Parathyroid adenoma (tissue), 2 donors: Measurements from ENCODE around the gene MET.

Experiments
- H2AFZ ChIP-seq: fragments of 300-600 bp; sonication (generic); one replicate; pipeline ENCODE4 v1.7.0; 2017; ENCODE audit warnings: antibody characterized with exemption, mild to moderate bottlenecking
- H3K27ac ChIP-seq: fragments of 300-600 bp; sonication (generic); one replicate; pipeline ENCODE4 v1.7.0; 2017
- H3K27me3 ChIP-seq: fragments of 300-600 bp; sonication (generic); one replicate; pipeline ENCODE4 v1.7.0; 2017; ENCODE audit warnings: low read length; ENCODE audit not compliant: control insufficient read depth, insufficient read depth
- H3K36me3 ChIP-seq: fragments of 300-600 bp; sonication (generic); one replicate; pipeline ENCODE4 v1.7.0; 2017; ENCODE audit warnings: low read length; ENCODE audit not compliant: control insufficient read depth, insufficient read depth
- H3K4me1 ChIP-seq: fragments of 300-600 bp; sonication (generic); one replicate; pipeline ENCODE4 v1.7.0; 2017; ENCODE audit warnings: control low read depth
- H3K4me2 ChIP-seq: fragments of 300-600 bp; sonication (generic); one replicate; pipeline ENCODE4 v1.7.0; 2017; ENCODE audit warnings: low read length
- H3K4me3 ChIP-seq: fragments of 300-600 bp; sonication (generic); one replicate; pipeline ENCODE4 v1.7.0; 2017; ENCODE audit warnings: low read depth, low read length
- H3K79me2 ChIP-seq: fragments of 300-600 bp; sonication (generic); one replicate; pipeline ENCODE4 v1.7.0; 2017; ENCODE audit warnings: control low read depth
- H3K9ac ChIP-seq: fragments of 300-600 bp; sonication (generic); one replicate; pipeline ENCODE4 v1.7.0; 2017; ENCODE audit warnings: mild to moderate bottlenecking
- H3K9me3 ChIP-seq: fragments of 300-600 bp; sonication (generic); one replicate; pipeline ENCODE4 v1.7.0; 2017; ENCODE audit warnings: low read length; ENCODE audit not compliant: control insufficient read depth
- TF ChIP-seq, protein P1 (sequence below): fragments of 300-600 bp; sonication (generic); IDR thresholded peaks from one replicate; pipeline ENCODE4 v1.7.0; 2017; ENCODE audit warnings: antibody characterized with exemption, mild to moderate bottlenecking
- donor health status: primary hyperparathyroidism.

MET gene

GRCh38 chr7:116792813-116793212, 120.8 kb downstream of the MET start:
- Histone ChIP-seq H3K27me3 (no peaks in the 10 kb centered on the region), H2AFZ (no peak overlapping the region), H3K4me3 (no peak overlapping the region), H3K79me2 (no peaks in the 10 kb centered on the region), H3K27ac (no peak overlapping the region), H3K4me1 (no peaks in the 10 kb centered on the region), H3K4me2 (no peak overlapping the region), H3K9ac (no peak overlapping the region), H3K9me3 (no peaks in the 10 kb centered on the region), H3K36me3 (no peaks in the 10 kb centered on the region)
- TF ChIP-seq, protein P1, sequence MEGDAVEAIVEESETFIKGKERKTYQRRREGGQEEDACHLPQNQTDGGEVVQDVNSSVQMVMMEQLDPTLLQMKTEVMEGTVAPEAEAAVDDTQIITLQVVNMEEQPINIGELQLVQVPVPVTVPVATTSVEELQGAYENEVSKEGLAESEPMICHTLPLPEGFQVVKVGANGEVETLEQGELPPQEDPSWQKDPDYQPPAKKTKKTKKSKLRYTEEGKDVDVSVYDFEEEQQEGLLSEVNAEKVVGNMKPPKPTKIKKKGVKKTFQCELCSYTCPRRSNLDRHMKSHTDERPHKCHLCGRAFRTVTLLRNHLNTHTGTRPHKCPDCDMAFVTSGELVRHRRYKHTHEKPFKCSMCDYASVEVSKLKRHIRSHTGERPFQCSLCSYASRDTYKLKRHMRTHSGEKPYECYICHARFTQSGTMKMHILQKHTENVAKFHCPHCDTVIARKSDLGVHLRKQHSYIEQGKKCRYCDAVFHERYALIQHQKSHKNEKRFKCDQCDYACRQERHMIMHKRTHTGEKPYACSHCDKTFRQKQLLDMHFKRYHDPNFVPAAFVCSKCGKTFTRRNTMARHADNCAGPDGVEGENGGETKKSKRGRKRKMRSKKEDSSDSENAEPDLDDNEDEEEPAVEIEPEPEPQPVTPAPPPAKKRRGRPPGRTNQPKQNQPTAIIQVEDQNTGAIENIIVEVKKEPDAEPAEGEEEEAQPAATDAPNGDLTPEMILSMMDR = no peak

DNA sequence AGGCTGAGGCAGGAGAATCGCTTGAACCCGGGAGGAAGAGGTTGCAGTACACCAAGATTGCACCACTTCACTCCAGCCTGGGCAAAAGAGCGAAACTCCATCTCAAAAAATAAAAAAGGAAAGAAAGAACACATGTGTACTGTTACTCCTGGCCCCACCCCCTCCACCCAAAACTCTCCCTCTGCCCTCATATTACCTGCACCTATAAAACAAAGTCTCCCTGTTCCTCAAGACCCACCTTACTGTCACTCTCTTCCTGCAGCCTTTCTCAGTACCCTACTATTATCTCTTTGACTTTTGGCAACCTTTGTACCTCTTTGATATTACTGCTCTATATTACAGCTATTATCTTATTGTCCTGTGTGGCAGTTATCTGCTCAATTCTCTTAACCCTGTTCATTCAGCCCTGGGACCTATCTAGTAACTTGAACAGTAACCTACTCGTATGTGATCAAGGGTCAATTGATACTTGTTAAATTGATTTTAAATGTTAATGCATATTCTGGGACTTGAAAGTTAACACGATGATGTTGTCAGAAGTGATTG, 121.9 kb downstream of the MET start:
- TF ChIP-seq, protein P1 = no peak
- H3K9me3 ChIP-seq = no peaks in the 10 kb centered on the region
- no peak overlapping the region for H3K9ac ChIP-seq
- no peak overlapping the region for H2AFZ ChIP-seq
- H3K27me3 ChIP-seq = no peaks in the 10 kb centered on the region
- H3K79me2 ChIP-seq = no peaks in the 10 kb centered on the region
- H3K27ac ChIP-seq = no peak overlapping the region
- H3K36me3 ChIP-seq = no peaks in the 10 kb centered on the region
- no peak overlapping the region for H3K4me3 ChIP-seq
- no peaks in the 10 kb centered on the region for H3K4me1 ChIP-seq
- no peak overlapping the region for H3K4me2 ChIP-seq

GRCh38 chr7:116796471-116796870, 124.5 kb downstream of the MET start:
- Histone ChIP-seq H3K4me3 (no peak overlapping the region), H3K9me3 (no peaks in the 10 kb centered on the region), H3K36me3 (no peaks in the 10 kb centered on the region), H3K4me1 (no peaks in the 10 kb centered on the region), H3K4me2 (no peak overlapping the region), H3K27me3 (no peaks in the 10 kb centered on the region), H3K27ac (no peak overlapping the region), H3K79me2 (no peaks in the 10 kb centered on the region), H3K9ac (no peak overlapping the region), H2AFZ (no peak overlapping the region)
- TF ChIP-seq, protein P1 = no peak

DNA sequence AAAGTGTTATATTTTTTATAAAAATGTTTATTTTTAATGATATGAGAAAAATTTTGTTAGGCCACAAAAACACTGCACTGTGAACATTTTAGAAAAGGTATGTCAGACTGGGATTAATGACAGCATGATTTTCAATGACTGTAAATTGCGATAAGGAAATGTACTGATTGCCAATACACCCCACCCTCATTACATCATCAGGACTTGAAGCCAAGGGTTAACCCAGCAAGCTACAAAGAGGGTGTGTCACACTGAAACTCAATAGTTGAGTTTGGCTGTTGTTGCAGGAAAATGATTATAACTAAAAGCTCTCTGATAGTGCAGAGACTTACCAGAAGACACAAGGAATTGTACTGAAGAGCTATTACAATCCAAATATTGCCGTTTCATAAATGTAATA, 125.6 kb downstream of the MET start:
- Histone ChIP-seq H3K36me3 (no peaks in the 10 kb centered on the region), H3K79me2 (no peaks in the 10 kb centered on the region), H3K9ac (no peak overlapping the region), H3K4me2 (no peak overlapping the region), H3K4me1 (no peaks in the 10 kb centered on the region), H3K27me3 (no peaks in the 10 kb centered on the region), H3K27ac (no peak overlapping the region), H3K9me3 (no peaks in the 10 kb centered on the region), H2AFZ (no peak overlapping the region), H3K4me3 (no peak overlapping the region)
- TF ChIP-seq, protein P1 = no peak

DNA sequence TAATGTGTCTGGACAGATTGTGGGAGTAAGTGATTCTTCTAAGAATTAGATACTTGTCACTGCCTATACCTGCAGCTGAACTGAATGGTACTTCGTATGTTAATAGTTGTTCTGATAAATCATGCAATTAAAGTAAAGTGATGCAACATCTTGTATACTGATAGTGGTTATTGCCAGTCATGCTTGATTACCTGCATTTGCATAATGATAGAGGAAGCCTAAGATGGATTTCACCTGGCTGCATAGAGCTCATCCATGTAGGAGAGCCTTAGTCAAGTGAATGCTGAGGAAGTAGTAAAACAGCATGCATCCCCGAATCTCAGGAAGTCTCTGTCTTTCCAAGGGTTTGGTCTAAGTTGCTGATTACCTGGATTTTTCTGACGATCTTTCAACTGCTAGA, 126.2 kb downstream of the MET start:
- Histone ChIP-seq H3K36me3 (no peaks in the 10 kb centered on the region), H3K4me2 (no peak overlapping the region), H3K79me2 (no peaks in the 10 kb centered on the region), H3K4me1 (no peaks in the 10 kb centered on the region), H3K27ac (no peak overlapping the region), H3K27me3 (no peaks in the 10 kb centered on the region), H3K9me3 (no peaks in the 10 kb centered on the region), H2AFZ (no peak overlapping the region), H3K4me3 (no peak overlapping the region), H3K9ac (no peak overlapping the region)
- TF ChIP-seq, protein P1 = no peak
